Measurements from ENCODE around the gene MLLT3.
A peak's percentile ranks its signal among the peaks of the same experiment; 100 is the strongest.

MLLT3 gene

DNA sequence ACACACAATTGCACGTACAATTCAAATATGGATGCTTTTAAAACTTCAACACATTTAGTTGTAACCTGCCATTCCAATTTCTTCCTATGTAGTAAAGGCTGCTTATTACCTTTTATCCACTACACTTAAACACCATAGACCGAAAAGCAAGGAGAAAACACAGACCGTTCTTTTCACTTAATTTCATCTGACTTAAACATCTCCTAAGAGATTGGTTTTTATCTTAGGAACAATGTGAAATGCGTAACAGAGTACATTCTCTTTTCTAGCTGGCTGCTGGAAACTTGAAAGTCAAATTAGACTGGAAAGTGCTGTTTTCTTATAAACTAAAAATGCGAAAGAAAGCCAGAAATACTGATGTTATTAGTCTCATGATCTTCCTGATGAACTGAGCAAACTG is 241.8 kb downstream of the MLLT3 start:
- no peak for DNase-seq (ENCODE audit: low read depth in 2 of 2)

DNA sequence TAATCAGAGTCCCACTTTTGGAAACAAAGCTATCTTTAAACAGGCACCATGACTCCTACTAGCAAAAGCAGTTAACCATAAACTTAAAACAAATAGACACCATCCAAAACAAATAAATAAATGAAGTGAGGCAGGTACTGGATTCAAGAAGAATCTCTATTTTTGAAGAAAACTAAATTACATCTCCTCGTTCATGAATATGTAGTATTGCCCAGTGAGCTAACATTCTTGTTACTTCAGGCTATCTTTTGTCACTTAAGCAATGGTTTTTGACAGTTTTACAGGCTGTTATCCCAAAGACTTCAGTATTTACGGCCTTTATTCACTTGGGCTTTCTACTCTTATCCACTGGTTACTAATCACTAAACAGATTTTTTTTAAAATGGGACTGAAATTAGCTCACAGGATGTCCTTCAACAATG is 242.5 kb downstream of the MLLT3 start:
- no peak for DNase-seq (ENCODE audit: low read depth in 2 of 2)

DNA sequence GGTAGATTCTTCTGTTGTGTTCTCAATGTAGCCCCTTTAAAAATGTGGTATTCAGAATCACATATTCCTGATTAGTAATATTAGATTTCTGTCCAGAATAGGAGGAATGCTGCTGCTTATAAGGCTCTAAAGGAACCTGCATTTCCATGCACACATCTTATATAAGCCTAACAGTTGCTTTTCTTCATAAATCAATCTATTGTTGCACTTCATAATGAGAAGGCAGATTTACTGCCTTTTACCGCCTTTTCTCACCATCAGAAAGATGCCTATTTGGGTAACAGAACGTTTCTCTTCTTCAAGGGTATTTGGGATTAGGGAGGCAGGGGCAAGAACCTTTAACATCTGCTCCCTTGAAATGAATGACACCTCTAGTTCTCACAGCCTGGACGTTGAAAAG is 243.4 kb downstream of the MLLT3 start:
- no peak for DNase-seq (ENCODE audit: low read depth in 2 of 2)

DNA sequence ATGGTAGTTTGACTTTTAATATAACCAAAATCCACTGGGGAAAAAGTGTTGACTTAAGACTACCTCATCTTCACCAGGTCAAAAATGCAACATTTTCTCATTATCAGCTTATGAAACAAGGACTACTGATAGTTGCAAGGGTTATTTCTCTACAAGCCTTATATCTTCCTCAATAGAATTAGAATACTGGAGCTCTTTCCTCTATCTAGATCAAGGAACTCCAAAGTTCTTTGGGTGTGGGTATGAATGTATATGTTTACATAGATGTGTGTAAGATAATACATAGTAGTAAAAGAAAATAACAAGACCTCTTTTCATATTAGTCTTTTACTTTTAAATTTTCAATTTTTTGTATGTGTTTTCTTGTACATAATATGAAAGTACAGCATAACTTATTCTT is 244.5 kb downstream of the MLLT3 start:
- no peak for DNase-seq (ENCODE audit: low read depth in 2 of 2)

DNA sequence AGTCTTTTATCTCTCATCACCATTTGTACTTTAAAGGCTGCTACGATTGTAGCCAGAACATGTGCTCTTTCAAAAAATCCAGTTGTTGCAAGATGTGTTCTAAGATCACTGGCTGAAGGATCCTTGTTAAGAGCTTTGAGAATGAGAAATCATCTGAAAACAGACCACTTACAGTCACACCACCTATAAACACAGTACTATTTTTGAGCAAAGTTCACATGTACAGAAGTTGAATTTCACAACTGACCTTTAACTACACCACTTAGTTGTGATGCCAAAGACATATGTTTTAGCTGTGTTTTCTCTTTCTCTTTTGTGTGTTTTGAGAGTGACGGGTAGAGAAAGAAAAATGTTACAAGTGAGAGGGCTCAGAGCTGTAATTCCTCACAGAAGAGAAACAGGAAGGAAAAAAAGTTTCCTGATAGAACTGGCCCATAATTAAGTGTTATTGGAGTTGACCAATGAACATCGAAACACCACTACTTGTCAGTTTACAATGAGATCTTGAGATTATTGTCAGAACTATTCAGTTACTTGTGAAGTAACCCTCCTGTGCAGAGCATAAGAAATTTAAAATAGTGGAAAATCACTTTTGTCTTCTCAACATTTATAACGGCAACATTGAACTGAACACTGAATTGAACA is 245.4 kb downstream of the MLLT3 start:
- DNase-seq (ENCODE audit: low read depth in 2 of 2): no peak

DNA sequence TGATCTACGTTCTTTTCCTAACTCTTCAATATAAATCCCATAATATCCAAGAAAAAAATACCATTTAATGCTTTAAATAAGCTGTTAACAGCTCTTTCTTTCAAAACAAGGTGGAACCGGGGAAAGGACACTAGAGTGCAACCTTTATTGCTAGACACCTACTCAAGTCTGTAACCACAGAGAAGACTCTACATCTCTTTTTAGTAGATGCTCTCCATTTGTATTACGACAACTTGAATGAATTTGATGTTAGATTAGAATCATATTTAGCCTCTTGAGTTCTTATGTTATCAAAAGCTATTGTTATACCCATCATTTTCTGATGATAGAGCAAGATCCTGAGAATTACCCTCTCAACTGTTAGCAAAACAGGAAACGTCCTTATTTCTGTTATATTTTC is 246.3 kb downstream of the MLLT3 start:
- no peak for DNase-seq (ENCODE audit: low read depth in 2 of 2)

DNA sequence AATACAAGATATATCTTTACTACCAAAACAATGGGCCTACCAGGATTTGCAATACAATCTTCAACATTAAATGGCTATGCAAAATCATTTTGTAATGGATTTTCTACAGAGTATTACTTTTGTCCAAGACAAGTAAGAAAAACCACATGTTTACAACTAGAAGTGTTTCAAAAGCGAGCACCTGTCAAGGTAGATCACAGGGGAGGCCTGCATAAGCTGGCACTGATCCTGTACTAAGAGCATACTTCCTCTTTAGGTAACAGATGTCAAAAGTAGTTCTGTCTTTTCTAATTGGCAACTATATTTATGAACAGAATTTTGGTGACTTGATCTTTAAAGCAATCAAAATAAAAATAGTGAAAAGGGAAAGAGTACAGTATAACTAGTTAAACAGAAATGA is 249.0 kb downstream of the MLLT3 start:
- no peak for DNase-seq (ENCODE audit: low read depth in 2 of 2)

DNA sequence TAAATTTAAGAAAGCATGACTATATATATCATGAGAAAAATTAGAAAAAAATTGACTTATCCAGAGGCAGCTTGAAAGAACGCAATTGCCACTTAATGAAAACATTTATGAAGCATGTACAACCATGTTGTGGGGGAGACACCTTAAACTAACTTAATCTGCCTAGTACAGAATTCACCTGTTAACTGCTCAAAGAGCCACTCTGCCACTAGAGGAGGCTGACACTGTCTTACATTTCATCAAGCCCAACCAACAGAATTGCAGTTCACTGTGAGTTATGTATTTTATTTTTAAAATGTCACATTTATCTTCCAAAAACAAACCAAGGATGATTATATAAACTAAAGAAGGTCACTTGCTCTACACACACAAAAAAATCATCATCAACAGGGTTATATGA is 252.9 kb downstream of the MLLT3 start:
- no peak for DNase-seq (ENCODE audit: low read depth in 2 of 2)

DNA sequence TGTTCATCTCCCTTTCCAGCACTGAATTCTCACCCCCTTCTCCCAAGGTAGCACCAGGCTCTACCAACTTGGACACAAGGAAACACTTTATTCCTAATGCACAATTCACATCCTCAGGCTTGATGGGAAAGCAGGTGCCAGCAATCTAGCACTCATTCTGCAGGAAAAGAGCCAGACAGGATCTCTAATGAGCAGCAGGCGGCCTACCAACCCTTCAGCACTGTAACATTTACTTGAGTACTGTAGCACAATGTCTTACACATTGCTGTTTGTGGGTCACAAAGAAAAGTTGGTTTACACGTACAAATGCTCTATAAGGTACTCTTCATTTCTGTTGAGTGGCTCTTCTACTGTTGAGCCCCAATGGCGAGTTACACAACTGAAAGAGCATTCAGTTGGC is 254.4 kb downstream of the MLLT3 start:
- no peak for DNase-seq (ENCODE audit: low read depth in 2 of 2)

DNA sequence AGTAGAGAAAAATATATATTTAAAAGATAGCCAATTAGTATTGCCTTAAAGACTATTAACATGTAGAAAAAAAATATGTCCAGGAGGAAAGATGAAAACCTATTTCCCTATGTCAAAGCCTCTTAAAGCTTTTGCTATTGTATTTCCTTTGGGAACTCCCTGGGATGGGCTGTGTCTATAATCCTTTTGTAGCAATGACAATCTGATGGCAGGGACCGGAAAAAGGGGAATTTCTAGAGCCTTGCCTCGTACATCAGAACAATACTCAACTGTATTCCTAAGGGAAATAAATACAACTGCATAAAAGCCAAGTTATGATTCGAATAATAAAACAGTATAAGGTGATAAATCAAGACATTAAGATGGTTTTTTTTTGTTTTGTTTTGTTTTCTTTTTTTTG is 257.3 kb downstream of the MLLT3 start:
- DNase-seq (ENCODE audit: low read depth in 2 of 2): no peak

DNA sequence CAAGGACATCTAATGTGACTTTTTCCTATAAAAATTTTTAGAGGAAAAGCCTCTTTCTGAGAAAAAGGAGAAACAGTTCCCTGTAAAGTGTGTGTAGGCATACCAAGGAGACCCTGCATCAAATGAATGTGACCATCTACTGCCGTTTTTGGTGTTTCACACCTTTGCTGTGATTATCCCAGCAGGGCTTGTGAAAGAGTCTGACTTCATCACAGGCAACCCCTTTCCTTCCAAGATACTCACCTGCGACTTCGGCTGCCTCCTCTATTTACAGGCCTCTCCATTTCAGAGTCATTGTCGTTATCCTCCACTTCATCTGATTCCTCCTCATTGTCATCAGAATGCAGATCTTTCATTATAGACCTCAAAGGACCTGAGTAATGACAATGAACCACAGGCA is 259.1 kb downstream of the MLLT3 start:
- no peak for DNase-seq (ENCODE audit: low read depth in 2 of 2)

DNA sequence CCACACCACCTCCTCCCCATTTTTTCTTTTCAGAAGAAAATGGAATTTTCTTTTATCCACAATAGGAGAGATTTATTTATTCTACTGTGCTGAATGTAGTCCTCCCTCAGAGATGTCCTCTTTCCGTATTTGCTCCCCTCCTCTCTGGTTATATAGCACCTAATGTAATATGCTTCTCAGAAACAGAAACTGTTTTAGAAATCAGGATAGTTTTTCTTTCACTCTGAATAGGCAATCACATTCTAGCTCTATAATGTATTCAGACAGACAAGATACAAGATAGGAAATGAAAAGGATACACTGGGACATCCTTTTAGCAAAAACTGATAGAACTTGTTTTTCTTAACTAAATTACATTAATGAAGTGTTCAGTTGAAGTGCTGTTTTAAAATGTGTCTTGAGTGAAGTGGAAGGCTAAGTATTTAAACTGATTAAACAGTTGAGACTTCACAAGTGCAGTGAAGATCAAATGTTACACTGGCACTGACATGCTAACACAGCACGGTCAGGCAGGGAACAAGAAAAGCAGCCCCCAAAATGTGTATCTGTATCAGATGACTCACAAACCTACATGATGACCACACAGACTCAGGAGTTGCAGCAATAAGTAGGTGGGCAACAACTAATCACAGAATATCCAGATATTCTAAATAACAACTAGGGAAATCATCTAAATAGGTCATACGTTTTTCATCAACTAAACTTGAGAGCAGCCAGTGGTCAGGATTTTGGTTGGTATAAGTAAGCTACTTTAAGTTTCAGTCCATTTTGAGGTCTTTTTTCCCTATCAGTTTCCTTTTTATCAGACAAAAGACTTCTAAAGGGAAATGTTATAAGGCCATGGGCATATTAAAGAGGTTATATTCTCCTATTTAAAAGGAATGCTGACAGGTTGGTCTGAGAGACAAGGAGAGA is 260.4 kb downstream of the MLLT3 start:
- no peak for DNase-seq (ENCODE audit: low read depth in 2 of 2)

DNA sequence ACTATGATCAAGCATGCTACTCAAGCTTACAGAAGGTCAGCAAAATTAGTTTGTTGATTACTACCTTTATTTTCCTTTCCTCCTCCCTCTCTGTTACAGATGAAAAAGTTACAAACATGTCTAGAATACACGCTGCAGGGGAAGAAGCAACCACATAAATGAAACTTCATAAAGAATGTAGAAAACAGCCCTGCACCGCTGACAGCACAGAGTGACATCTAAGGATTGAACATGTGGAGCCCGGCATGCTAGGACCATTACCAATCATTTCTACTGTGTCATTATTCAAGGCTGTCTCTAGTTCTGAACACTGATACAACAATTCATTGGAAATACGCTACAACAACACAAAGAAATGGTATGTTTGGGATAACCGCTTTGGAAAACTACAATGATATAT is 261.1 kb downstream of the MLLT3 start:
- no peak for DNase-seq (ENCODE audit: low read depth in 2 of 2)

DNA sequence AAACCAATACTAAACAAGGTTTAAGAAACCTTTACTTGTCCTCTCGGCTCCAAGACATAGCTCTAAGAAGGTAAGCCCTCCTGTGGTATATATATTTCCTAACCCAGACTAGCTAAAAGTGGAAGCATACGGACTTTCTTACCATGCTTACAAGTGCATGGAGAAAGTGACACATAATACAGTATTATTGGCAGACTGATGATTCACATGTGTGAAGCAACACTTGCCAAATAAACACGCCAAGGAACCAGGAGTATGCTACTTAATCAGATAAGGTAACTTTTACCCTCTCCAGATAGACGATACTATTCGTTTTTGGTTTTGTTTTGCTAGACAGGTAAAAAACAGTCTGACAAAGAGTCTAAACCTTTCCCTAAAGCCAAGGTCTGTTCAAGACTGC is 264.1 kb downstream of the MLLT3 start:
- DNase-seq (ENCODE audit: low read depth in 2 of 2): no peak

DNA sequence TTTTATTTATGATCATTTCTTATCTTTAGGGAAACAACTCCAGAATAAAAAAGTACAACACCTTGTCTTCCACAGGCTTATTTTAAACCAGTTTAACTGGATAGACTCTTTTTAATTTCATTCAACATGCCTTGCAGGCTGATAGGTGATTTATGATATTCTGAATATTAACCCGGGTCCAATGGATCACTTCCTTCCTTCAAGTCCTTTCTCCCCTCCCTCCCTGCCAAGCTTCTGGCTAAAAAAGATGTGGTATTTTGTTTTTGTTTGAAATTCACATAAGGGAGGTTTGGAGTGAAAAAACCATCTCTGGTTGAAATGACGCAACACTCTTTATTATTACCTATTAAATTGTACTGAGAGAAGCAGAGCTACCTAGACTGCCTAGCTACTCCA is 265.3 kb downstream of the MLLT3 start:
- no peak for DNase-seq (ENCODE audit: low read depth in 2 of 2)

DNA sequence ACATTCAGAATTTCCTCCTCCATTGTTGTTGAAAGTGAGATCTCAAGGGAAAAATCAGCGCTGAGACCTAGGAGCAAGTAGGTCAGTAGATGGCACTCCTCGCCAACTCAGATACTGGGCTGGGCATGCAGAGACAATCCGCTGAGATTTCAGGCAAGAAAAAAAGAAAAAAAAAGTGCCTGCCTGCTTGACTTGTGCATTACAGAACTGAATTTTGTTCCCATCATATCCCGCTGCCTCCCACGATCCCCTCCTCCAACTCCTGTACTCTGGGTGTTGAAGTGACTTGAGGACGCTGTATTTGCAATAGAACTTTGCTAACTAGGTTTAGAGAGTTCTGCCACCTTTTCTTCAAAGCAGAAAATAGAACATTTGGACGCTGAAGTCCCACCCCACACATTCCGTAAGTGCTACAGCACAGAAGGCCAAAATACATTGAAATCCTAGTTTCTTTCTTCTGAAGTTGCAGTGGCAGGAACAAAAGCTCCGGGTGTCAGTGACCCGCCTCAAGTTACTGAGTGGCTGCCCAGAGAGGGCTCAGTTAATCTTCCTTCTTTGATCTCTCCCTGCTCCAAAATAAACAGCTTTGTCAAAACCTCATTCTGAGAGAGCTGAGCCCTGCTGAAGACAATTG is 265.8 kb downstream of the MLLT3 start:
- DNase-seq (ENCODE audit: low read depth in 2 of 2): peak; percentile 69 to 72

DNA sequence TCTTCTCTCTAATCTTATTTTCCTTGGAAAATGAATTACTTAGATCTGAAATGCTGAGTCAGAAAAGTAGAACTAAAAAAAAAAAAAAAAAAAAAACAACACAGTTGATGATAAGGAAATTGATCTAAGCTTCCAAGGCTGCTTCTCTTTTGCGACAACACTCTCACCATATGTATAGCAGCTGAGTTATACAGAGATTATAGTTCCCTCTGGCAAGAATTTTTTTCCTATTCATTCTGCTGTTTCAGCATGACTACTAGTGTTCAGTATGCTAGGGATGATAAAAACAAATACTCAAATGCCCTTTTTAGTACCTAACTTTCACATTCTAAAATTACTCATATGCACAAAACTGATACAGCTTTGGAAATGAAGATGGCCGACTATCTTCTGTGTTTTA is 267.3 kb downstream of the MLLT3 start:
- DNase-seq (ENCODE audit: low read depth in 2 of 2): peak; percentile 86 to 89

DNA sequence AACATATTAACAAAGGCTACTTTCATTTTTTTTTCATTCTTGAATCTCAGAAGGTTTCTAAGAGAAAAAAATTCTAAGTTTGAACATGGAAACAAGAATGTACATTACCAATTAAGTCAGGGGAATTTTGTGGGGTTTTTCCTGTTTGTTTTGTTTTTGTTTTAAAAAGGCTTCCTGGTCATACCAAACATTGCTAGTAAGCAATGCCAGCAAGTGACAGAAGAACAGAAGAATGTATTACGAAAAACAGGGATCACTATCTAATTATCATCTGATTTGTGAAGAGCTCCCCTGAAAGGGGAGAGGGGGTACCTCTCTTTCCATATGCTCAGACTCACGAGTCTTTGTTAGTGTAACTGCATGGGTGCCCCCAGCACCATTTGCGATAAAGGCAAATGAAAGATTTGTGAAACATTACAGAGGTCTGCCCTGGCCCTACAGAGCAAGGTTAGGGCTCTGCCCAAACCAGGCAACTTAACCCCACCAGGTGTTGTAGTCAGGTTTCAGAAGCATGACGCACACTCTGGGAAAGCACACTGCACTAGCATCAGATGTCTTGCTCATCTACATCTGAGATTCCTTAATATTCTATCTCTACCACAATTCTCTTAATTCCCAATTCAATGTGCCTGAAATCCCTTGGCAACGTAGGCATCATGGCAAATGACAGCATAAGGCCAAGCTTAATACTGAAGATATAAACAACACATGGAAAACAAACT is 268.2 kb downstream of the MLLT3 start:
- peak in 1 of 2 experiments; percentile 28 for DNase-seq (ENCODE audit: low read depth in 2 of 2)

DNA sequence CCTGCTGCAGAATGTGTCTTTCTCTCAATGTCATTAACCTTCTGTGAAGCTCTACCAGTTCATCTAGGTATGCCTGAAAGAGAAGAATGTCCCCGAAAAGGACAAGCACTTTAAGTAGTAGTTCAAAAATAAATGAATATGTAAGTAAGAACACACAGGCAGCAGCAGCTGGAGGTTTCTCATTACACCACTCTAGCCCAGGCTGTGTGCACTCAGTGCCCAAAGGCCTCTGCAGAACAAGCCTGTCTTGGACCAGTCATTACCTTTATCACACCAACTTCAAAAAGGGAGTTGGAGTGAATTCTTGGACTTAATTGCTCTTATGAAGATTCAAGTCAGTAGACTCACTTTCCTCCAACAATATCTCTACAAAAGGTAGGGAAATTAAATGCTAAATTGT is 268.8 kb downstream of the MLLT3 start:
- no peak for DNase-seq (ENCODE audit: low read depth in 2 of 2)

DNA sequence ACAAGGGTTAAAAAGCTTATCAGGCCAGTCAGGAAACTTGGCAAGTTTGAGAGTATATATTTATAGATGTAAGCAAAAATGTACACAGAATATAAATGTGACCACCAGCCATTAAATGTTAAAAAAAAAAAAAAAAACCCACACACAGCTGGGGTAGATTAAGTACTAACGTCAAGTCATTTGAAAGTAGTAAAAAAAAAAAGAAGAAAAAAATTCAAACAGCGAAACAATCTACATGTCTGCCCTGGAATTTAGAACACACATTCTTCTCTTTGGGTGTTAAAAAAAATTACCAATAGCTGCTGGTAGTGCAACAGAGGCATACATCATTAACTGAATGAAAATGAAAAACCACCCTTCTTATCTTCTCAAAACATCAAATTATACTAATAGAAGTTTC is 269.7 kb downstream of the MLLT3 start:
- DNase-seq (ENCODE audit: low read depth in 2 of 2): peak; percentile 76 to 78

DNA sequence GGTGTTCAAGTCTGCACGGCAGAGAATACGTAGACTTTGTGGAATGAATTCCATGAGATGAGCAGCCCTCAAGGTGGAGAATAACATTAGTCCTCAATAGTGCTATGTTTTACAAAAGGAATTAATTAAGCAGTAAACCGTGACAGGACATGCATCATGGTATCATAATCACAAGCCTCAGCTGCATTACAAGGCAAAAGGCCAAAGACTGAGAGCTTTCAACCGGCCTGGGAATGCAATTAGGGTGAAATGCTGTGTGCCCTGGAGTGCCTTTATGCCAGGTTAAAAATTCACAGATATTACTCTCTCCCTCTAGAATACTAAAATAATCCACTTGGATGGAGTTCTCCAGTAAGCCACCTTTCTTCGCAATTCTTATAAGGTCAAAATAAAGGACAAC is 270.6 kb downstream of the MLLT3 start:
- no peak for DNase-seq (ENCODE audit: low read depth in 2 of 2)

DNA sequence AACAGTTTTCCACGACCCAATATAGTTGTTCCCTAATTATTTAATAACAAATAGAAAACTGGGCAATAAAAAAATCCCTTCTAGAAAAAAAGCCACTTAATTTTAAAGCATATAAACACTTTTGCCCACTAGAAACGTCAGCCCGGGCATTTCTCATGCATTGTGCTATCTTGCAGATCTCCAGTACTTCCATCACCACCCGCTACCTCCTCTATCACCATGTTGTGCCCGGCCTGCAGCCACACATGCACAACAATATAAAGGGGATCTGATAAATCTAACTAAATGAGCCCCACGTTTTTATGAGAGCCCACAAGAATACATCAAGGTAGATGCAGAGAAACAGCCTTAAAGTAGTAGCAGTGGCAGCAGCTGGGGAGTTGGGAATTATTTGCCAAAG is 272.7 kb downstream of the MLLT3 start:
- no peak for DNase-seq (ENCODE audit: low read depth in 2 of 2)

Data from fibroblast of skin of left quadriceps (primary cell).